WTC11 (cell line): Measurements from ENCODE around the gene PAM.

Experiments
- CTCF ChIP-seq: fragments of 200-600 bp; IDR thresholded peaks from 2 replicates; pipeline ENCODE4 v1.8.0; 2022; ENCODE audit warnings: antibody characterized with exemption
- FOXP1 ChIP-seq: sonication (generic); formaldehyde crosslinking; IDR thresholded peaks from 2 replicates; pipeline ENCODE4 v1.8.0; 2022; ENCODE audit warnings: missing genetic modification reagents, mild to moderate bottlenecking, moderate library complexity, borderline replicate concordance
- ZBTB43 ChIP-seq: sonication (generic); formaldehyde crosslinking; IDR thresholded peaks from 2 replicates; pipeline ENCODE4 v1.8.1; 2023; ENCODE audit warnings: mild to moderate bottlenecking, missing genetic modification reagents
- TF ChIP-seq, protein P1 (sequence below): sonication (generic); formaldehyde crosslinking; IDR thresholded peaks from 2 replicates; pipeline ENCODE4 v1.8.0; 2022; ENCODE audit warnings: mild to moderate bottlenecking, missing genetic modification reagents
- TF ChIP-seq, protein P2 (sequence below): sonication (generic); formaldehyde crosslinking; IDR thresholded peaks from 2 replicates; pipeline ENCODE4 v1.8.1; 2023; ENCODE audit warnings: mild to moderate bottlenecking, missing genetic modification reagents
- TF ChIP-seq, protein P3 (sequence below): sonication (generic); formaldehyde crosslinking; conservative IDR thresholded peaks from 2 replicates; pipeline ENCODE4 v1.8.1; 2022; ENCODE audit warnings: mild to moderate bottlenecking, missing genetic modification reagents

DNA sequence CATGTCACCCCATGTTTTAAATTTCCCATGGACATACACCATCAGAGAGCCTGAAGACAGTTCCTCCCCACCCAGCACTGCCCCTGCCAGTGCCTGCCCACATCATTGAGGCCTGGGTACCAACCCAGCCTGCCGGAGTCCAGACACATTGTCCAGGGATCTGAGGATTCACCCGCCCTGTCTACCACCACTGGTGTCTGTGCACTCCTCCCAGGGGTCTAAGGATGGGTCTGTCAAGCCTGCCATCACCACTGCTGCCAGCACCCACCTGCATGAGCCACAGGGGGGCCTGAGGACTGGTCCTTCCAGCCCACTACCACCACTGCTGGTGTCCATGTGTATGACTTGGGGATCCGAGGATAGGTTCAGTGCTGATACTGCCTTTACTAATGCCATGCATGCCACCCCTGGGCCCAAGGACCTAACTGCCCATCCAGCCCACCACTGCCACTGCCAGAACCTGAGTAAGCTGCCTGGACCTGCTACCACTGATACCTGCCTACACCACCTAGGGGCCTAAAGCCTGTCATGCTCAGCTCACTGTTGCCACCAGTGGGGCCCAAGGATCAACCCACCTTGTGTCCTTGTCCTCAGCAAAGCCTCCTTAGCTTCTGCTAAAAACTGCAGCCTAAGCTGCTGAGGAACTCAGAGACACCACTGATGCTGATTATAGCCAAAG, 227.0 kb downstream of the PAM start:
- no peak for TF ChIP-seq FOXP1 (CRISPR knock-in tag)
- no peak for TF ChIP-seq ZBTB43 (CRISPR knock-in tag)
- TF ChIP-seq, protein P1, sequence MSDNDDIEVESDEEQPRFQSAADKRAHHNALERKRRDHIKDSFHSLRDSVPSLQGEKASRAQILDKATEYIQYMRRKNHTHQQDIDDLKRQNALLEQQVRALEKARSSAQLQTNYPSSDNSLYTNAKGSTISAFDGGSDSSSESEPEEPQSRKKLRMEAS (CRISPR knock-in tag) = no peak
- TF ChIP-seq, protein P2, sequence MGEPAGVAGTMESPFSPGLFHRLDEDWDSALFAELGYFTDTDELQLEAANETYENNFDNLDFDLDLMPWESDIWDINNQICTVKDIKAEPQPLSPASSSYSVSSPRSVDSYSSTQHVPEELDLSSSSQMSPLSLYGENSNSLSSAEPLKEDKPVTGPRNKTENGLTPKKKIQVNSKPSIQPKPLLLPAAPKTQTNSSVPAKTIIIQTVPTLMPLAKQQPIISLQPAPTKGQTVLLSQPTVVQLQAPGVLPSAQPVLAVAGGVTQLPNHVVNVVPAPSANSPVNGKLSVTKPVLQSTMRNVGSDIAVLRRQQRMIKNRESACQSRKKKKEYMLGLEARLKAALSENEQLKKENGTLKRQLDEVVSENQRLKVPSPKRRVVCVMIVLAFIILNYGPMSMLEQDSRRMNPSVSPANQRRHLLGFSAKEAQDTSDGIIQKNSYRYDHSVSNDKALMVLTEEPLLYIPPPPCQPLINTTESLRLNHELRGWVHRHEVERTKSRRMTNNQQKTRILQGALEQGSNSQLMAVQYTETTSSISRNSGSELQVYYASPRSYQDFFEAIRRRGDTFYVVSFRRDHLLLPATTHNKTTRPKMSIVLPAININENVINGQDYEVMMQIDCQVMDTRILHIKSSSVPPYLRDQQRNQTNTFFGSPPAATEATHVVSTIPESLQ (CRISPR knock-in tag) = no peak
- no peak for TF ChIP-seq CTCF
- TF ChIP-seq, protein P3, sequence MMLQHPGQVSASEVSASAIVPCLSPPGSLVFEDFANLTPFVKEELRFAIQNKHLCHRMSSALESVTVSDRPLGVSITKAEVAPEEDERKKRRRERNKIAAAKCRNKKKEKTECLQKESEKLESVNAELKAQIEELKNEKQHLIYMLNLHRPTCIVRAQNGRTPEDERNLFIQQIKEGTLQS (CRISPR knock-in tag) = no peak
